Epithelial cell of prostate (primary cell): ENCODE measurements around the gene OXGR1.
"Not testable (repeated sequence)": the region's sequence is repeated elsewhere in the genome, so short reads cannot be mapped to it uniquely, and the experiment has no call there.

Experiments
- DNase-seq: peaks from one replicate; pipeline ENCODE4 v3.0.0-alpha.2; 2011; ENCODE audit warnings: low read depth, low spot score
- H3K27ac ChIP-seq: fragments of 450-650 bp; 2 replicates; pipeline ENCODE4 v1.5.1; 2017; ENCODE audit warnings: mild to moderate bottlenecking

The OXGR1 gene

DNA sequence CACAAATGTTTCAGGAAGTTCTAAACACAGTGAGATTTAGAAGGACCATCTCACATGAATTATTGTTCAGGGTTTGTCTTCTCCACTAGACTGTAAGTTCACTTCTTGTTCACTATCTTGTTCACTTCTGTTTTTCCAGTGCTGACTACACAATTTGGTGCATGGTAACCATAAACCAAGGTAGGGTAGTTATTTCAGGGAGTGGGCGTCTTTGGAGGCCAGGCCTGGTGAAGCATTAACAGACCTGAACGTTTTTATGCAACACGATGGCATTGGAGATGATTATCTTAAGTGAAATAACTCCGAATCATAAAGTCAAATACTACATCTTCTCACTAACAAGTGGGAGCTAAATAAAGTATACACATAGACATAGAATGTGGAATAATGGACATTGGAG is 14.4 kb upstream of the OXGR1 start:
- no peak for DNase-seq
- H3K27ac ChIP-seq = no peak overlapping the region

DNA sequence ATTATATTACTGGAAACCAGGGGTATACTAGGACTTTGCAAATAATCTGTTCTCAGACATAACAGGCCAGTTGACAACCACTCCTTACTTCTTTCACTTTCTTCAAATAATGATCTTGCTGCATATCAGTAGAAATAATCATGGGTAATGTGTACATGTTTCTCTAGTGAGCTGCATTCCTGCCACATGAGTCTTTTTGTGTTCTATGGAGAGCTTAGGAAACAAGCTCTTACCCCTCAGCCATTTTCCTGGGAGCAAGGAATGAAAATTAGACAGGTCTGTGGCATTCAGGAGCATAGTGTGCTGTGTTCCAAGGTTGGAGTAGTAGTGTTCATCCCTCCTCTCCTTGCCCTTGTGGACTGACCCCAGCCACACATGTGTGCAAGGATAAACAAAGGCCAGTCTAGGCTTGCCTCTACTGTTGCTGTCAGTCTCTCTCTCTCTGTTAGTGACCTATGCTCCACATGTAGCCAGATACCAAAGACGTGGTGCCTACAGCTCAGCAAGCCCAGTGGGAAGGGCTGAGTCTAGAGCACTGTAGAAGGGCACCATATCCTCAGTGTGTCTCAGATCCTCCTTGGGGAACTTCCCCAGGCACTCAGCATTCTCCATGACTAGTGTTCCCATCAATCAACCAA is 11.5 kb upstream of the OXGR1 start:
- H3K27ac ChIP-seq = peak overlapping the region; percentile 4
- DNase-seq = no peak

- no peak overlapping the region for H3K27ac ChIP-seq
- DNase-seq = no peak
Measured at GRCh38 chr13:97004886-97005285, 10.6 kb upstream of the OXGR1 start.

DNA sequence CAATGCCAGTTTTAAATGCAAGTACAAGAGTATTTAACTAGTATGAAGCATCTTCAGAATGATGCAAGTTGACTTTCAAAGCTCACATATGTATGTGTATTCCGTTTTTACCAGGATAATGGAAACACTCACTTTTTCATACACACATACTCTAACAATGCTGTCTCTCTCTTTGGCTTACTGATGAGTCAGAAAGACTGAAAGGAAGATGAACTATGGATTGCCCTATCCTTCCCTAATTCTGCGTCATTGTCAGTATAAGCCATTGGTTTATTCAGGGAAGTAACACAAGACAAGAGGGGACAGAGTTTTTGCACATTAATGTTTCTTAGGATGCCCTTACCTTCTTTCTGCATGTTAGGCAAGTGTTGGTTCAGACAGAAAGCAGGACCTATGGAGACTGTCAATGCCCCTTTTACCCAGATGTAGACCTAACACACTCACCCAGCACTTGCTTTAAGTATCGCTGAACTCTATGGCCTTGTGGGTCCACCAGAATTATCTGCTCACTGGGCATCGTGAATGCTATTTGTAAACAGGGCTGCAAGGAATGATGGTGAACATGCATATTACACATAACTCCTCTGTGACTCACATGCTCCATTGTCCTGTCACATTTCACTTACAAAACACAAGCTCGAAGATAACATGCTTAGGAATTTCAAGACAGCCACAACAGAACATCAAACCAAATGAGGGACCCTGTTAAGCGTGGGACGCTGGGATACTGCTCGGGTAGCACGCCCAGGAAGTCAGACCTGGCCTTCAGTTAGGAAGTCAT is 10.0 kb upstream of the OXGR1 start:
- H3K27ac ChIP-seq = no peak overlapping the region
- no peak for DNase-seq

GRCh38 chr13:97003071-97003470 is 8.8 kb upstream of the OXGR1 start:
- no peak for DNase-seq
- no peak overlapping the region for H3K27ac ChIP-seq

DNA sequence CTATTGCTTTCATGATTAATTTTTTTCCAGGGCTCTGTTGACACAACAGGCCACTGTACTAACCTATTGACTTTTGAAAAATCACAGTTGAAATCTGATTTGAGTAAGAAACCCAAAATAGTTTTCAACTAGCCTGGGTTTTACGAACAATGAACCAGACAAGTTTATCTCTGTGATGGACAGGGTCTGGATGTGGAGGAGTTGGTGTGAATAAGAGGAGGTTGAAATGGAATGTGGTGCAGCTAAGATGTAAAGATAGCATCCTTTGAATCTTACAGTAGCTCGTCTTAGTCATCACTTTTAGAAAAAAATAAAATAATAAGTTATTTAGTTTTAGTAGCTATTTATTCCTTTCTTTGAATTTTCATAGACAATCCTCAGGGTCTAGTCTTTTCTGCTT is 8.3 kb upstream of the OXGR1 start:
- DNase-seq = no peak
- H3K27ac ChIP-seq = no peak overlapping the region

- no peak overlapping the region for H3K27ac ChIP-seq
- DNase-seq = no peak
Measured at GRCh38 chr13:97001636-97002035, 7.4 kb upstream of the OXGR1 start.

- DNase-seq = no peak
- no peak overlapping the region for H3K27ac ChIP-seq
Measured at GRCh38 chr13:97000295-97000925, 6.1 kb upstream of the OXGR1 start.

- no peak overlapping the region for H3K27ac ChIP-seq
- DNase-seq = no peak
Measured at GRCh38 chr13:96999091-96999490, 4.8 kb upstream of the OXGR1 start.

GRCh38 chr13:96998051-96998450 is 3.8 kb upstream of the OXGR1 start:
- H3K27ac ChIP-seq = no peak overlapping the region
- DNase-seq = no peak

GRCh38 chr13:96996886-96997285 is 2.6 kb upstream of the OXGR1 start:
- H3K27ac ChIP-seq = no peak overlapping the region
- DNase-seq = no peak

GRCh38 chr13:96996107-96996506 is 1.8 kb upstream of the OXGR1 start:
- DNase-seq = no peak

DNA sequence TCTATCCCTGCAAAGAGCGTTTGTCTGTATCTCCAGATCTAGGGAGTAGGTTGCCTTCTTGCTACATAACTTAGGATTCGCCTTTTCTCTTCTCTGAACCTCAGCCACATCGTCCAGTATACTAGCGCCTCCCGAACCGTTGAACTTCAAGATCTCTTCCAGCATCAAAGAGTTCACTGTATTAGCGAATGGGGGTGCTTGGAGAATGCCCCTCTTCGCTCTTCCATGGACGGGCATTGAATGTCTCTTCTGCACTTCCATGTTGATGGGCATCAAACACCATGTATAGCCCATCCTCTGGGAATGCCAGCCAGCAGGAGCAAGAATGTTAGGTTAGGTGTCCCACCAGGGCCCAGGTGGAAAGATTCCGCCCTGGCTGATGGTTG is 575 bp upstream of the OXGR1 start:
- DNase-seq = no peak

More at GRCh38 chr13:96996107-96996506, 1.8 kb upstream of the OXGR1 start:
- H3K27ac ChIP-seq = no peak overlapping the region

DNA sequence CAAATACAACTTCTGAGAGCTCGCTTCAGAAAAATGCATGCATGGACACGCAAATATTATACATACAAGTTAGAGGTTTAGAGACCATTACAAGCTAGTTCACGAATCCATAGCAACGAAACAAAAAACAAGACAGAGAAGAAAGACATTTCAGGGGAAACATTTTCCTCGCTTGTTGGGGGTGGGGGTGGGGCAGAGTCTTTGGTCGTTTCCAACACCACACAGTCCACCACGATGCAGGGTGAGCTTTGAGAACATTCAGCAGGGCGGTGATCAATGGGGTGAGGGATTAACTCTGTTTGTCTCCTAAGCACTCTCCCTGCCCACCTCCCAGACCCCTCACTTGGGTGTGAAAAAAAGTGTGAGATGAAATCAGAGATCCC is 651 bp downstream of the OXGR1 start:
- DNase-seq = no peak
- no peak overlapping the region for H3K27ac ChIP-seq

More for the DNA sequence above, 575 bp upstream of the OXGR1 start:
- H3K27ac ChIP-seq = no peak overlapping the region

GRCh38 chr13:96992633-96993032 is 1.6 kb downstream of the OXGR1 start:
- no peak for DNase-seq
- H3K27ac ChIP-seq = no peak overlapping the region

GRCh38 chr13:96991072-96991471 is 3.2 kb downstream of the OXGR1 start:
- DNase-seq = no peak
- H3K27ac ChIP-seq = no peak overlapping the region

DNA sequence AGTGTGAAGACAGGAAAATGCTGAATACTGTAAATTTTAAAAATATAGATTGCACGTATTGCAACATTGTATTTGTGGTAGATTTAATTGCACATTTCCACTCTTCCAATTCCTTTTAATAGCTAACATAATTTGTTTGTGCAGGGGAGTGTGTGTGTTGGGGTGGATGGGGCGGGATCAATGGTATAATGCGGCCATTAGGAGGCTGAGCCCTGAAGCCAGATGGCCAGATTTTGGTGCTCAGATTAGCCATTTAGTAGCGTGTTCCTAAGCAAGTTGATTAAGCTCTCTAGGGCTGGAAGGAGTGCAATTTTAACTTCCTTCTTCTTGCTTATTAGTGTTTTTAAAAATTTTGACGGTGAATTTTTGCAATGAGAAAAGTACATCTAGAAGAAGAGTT is 5.8 kb downstream of the OXGR1 start:
- no peak overlapping the region for H3K27ac ChIP-seq
- DNase-seq = no peak

DNA sequence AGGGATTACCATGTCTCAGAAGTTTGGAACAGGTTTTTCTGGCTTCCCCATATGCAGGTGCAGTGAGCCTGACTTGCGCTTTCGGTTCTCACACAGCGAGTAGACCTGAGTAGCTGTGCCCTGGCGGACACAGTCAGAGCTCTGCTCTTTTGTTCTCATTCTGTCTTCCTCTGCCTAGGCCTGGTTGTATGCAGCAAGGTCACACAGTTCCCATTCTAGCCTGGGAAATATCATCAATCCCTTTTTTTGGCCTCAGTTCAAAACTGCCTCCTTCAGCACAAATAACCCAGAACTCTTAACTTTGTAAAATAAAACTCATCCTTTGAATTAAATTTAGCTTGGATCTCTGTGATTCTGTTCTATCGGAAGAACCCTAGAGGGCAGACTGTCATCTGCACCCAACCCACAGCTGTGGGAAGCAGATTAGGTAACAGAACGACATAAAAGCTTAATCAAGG is 10.2 kb downstream of the OXGR1 start:
- peak; percentile 66 for DNase-seq

DNA sequence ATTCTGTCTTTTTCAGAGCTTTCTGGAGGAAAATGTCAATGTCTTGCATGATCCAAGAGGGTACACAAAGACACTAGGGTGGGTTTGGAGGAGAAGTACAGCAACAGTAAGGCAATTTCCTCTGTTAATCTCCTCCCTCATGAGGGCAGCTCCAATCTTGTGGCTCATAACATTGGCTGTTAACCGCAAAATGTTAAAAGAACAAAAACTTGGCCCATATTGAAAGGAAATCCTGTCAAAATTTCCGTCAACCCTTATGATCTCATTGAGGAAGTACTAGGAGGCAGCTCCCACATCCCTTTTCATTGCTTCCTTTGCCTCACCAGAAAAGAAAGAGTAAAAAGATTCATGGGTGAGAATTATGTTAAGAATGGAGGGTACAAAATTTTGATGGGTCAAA is 11.6 kb downstream of the OXGR1 start:
- no peak for DNase-seq
- H3K27ac ChIP-seq = peak overlapping the region; percentile 1

More for the DNA sequence above, 10.2 kb downstream of the OXGR1 start:
- H3K27ac ChIP-seq = peak overlapping the region; percentile 12

GRCh38 chr13:96979861-96980260 is 14.4 kb downstream of the OXGR1 start:
- DNase-seq, H3K27ac ChIP-seq: not testable (repeated sequence)

DNA sequence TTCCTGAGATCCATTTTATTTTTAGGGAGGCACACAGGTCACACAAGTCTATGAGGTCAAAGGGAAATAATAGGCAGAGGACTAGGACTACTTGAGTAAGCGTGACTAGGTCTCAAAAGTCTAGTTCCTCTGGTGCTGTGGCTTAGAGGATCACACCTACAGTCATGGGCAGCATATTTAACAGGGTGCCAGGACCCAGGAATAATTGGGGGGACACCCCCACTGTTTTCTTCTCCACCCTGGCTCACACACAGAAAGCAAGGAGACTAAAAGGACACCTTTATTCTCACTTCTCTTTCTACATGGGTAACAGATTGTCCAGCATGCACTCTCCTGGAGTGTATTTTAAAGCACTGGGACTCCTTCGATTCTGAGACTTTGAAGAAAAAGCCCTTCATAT is 26.2 kb downstream of the OXGR1 start:
- H3K27ac ChIP-seq = no peak overlapping the region
- no peak for DNase-seq
